HL-60 (cell line): ENCODE measurements around the gene PKDCC.

Experiments used
- CTCF ChIP-seq: IDR thresholded peaks from one replicate; pipeline ENCODE4 v1.5.1; 2011; ENCODE audit warnings: low read length, control low read depth, inconsistent platforms; ENCODE audit not compliant: insufficient read depth
- GABPA ChIP-seq: IDR thresholded peaks from 2 replicates; pipeline ENCODE4 v1.6.1; 2012; ENCODE audit warnings: low read depth
- POLR2AphosphoS5 ChIP-seq: IDR thresholded peaks from 2 replicates; pipeline ENCODE4 v1.6.1; 2012; ENCODE audit warnings: low read depth
- REST ChIP-seq: IDR thresholded peaks from 2 replicates; pipeline ENCODE4 v1.6.1; 2012; ENCODE audit warnings: low read depth; ENCODE audit not compliant: insufficient replicate concordance
- SPI1 ChIP-seq: IDR thresholded peaks from 2 replicates; pipeline ENCODE4 v1.6.1; 2012; ENCODE audit warnings: low read depth, mild to moderate bottlenecking, borderline replicate concordance

GRCh38 chr2:42031281-42032223 is 16.3 kb upstream of the PKDCC start:
- TF ChIP-seq CTCF (no peak), POLR2AphosphoS5 (no peak), GABPA (no peak), REST (no peak), SPI1 (no peak)
